ENCODE measurements around the gene HELZ2.

Gene HELZ2

DNA sequence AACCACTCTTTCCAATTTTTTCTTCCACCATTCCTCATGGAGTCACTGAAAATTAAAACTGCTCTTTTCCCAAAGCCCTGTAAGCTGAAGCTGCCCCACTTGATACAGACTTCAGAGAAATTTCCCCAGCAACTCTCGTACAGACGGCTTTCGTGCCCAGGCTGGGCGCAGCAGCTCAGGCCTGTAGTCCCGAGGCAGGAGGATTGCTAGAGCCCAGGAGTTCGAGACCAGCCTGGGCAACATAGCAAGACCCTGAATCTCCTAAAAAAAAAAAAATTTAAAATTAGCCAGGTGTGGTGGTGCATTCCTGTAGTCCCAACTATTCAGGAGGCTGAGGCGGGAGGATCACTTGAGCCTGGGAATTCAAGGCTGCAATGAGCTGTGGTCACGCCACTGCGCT is 46.9 kb downstream of the HELZ2 start:
- FAIRE-seq (no peak), DNase-seq (ENCODE audit: low spot score) (no peak)

GRCh38 chr20:63525971-63526370 is 48.1 kb downstream of the HELZ2 start:
- FAIRE-seq (no peak), DNase-seq (ENCODE audit: low spot score) (no peak)

- FAIRE-seq (no peak), DNase-seq (ENCODE audit: low spot score) (no peak)
These were observed 48.9 kb downstream of the HELZ2 start for GRCh38 chr20:63525185-63525584.

All from urothelium cell line (cell line).